ENCODE results near the gene MEG3. TPM values are rescaled to one million over a fixed set of nuclear protein-coding genes. Genes with fewer than 3 reads are reported as not detected.

The MEG3 gene
- total RNA-seq, 1 donor from 2014 or later: 0.18 TPM

- Mint-ChIP-seq H3K4me1 (peaks cover 8% of the 10 kb centered on the region), H3K9me3 (no peaks in the 10 kb centered on the region), H3K4me3 (no peak overlapping the region), H3K27me3 (ENCODE audit: low read depth) (peaks cover 12% of the 10 kb centered on the region), H3K27ac (no peak overlapping the region), H3K36me3 (no peaks in the 10 kb centered on the region)
- DNase-seq (ENCODE audit: low spot score in 2 of 2, unreplicated experiment in 2 of 2): no peak
- TF ChIP-seq CTCF (IDR thresholded peaks at IDR 0.05; ENCODE audit: unreplicated experiment): no peak
These were observed 35.4 kb downstream of the MEG3 start for GRCh38 chr14:100861188-100861936.

GRCh38 chr14:100861937-100862247 is 36.0 kb downstream of the MEG3 start:
- no peaks in the 10 kb centered on the region for H3K36me3 Mint-ChIP-seq
- no peak for DNase-seq (ENCODE audit: low spot score in 2 of 2, unreplicated experiment in 2 of 2)
- peaks cover 7% of the 10 kb centered on the region for H3K4me1 Mint-ChIP-seq
- H3K27ac Mint-ChIP-seq: no peak overlapping the region
- no peaks in the 10 kb centered on the region for H3K9me3 Mint-ChIP-seq
- H3K4me3 Mint-ChIP-seq: no peak overlapping the region
- no peak for TF ChIP-seq CTCF (IDR thresholded peaks at IDR 0.05; ENCODE audit: unreplicated experiment)
- H3K27me3 Mint-ChIP-seq (ENCODE audit: low read depth): peaks cover 12% of the 10 kb centered on the region

- no peak overlapping the region for H3K4me3 Mint-ChIP-seq
- no peak for DNase-seq (ENCODE audit: low spot score in 2 of 2, unreplicated experiment in 2 of 2)
These were observed 36.4 kb downstream of the MEG3 start for GRCh38 chr14:100862277-100862676.

GRCh38 chr14:100862793-100863192 is 36.9 kb downstream of the MEG3 start:
- no peaks in the 10 kb centered on the region for H3K4me1 Mint-ChIP-seq
- no peak for TF ChIP-seq CTCF (IDR thresholded peaks at IDR 0.05; ENCODE audit: unreplicated experiment)
- H3K4me3 Mint-ChIP-seq: no peak overlapping the region
- DNase-seq (ENCODE audit: low spot score in 2 of 2, unreplicated experiment in 2 of 2): no peak
- peaks cover 12% of the 10 kb centered on the region for H3K27me3 Mint-ChIP-seq (ENCODE audit: low read depth)
- no peak overlapping the region for H3K27ac Mint-ChIP-seq
- no peaks in the 10 kb centered on the region for H3K36me3 Mint-ChIP-seq
- no peaks in the 10 kb centered on the region for H3K9me3 Mint-ChIP-seq

More at GRCh38 chr14:100862277-100862676, 36.4 kb downstream of the MEG3 start:
- Mint-ChIP-seq H3K27ac (no peak overlapping the region), H3K4me1 (peaks cover 3% of the 10 kb centered on the region), H3K27me3 (ENCODE audit: low read depth) (peaks cover 12% of the 10 kb centered on the region), H3K36me3 (no peaks in the 10 kb centered on the region), H3K9me3 (no peaks in the 10 kb centered on the region)
- no peak for TF ChIP-seq CTCF (IDR thresholded peaks at IDR 0.05; ENCODE audit: unreplicated experiment)

GRCh38 chr14:100864206-100864605 is 38.3 kb downstream of the MEG3 start:
- Mint-ChIP-seq H3K4me1 (no peaks in the 10 kb centered on the region), H3K9me3 (no peaks in the 10 kb centered on the region), H3K27ac (no peak overlapping the region), H3K27me3 (ENCODE audit: low read depth) (peaks cover 12% of the 10 kb centered on the region), H3K4me3 (no peak overlapping the region), H3K36me3 (no peaks in the 10 kb centered on the region)
- TF ChIP-seq CTCF (IDR thresholded peaks at IDR 0.05; ENCODE audit: unreplicated experiment): no peak
- DNase-seq (ENCODE audit: low spot score in 2 of 2, unreplicated experiment in 2 of 2): no peak
